ENCODE data around the gene RCOR1. TPM values are rescaled to one million over a fixed set of nuclear protein-coding genes. Genes with fewer than 3 reads are reported as not detected.

RCOR1 gene
- total RNA-seq, 1 experiment from 2014 or later = 21.9 TPM

DNA sequence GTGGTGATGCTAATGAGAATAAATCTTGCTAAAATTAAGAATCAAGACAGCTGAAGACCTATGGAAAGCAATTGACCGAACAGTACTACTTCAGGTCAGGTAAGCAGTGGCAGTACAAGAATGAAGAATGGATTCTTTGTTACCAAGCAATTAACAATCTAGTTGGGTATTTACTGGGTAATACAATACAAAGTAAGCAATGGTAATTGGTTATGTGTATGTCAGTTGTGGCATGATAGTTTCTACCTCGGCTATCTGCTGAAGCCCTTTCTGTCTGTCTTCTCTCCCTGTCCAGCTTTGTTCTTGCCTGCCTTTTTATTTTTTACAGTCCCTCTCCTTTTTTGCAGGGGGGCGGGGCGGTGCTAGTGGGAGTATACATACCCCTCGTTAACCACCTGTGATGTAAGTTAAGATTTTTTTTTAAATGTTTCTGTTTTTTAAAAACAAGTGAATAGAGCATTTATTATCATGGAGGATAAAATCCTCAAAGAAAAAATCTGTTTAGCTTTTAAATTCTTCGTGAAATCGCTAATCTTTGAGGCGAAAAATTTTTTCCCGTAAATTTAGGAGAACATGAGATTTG is 75.9 kb downstream of the RCOR1 start:
- Histone ChIP-seq H3K27ac (no peak overlapping the region), H3K9me3 (replicated peaks) (no peaks in the 10 kb centered on the region), H3K4me3 (no peak overlapping the region), H3K27me3 (replicated peaks) (no peaks in the 10 kb centered on the region), H3K4me1 (replicated peaks) (peaks cover 13% of the 10 kb centered on the region), H3K36me3 (no peaks in the 10 kb centered on the region; the same call in 1 of the 2 replicates)
- DNase-seq (ENCODE audit: low read depth in 1 of 2, low spot score in 2 of 2) = no peak

DNA sequence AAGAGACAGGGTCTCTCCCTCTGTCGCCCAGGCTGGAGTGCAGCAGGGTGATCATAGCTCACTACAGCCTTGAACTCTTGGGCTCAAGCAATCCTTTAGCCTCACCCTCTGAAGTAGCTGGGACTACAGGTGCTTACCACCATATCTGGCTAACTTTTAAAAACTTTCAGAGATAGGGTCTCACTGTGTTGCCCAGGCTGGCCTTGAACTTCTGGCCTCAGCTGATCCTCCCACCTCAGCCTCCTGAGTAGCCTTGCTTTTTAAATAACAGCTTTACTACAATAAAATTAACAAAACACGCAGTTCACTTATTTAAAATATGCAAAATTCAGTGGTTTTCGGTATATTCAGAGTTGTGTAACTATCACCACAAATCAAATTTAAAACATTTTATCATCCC is 79.0 kb downstream of the RCOR1 start:
- no peak for DNase-seq (ENCODE audit: low read depth in 1 of 2, low spot score in 2 of 2)
- Histone ChIP-seq H3K27ac (no peak overlapping the region), H3K27me3 (replicated peaks) (no peaks in the 10 kb centered on the region), H3K9me3 (replicated peaks) (no peaks in the 10 kb centered on the region), H3K36me3 (0 out of 2 replicates have a peak, but pooled peaks cover 11% of the 10 kb centered on the region), H3K4me3 (no peak overlapping the region), H3K4me1 (replicated peaks) (peaks cover 10% of the 10 kb centered on the region)

DNA sequence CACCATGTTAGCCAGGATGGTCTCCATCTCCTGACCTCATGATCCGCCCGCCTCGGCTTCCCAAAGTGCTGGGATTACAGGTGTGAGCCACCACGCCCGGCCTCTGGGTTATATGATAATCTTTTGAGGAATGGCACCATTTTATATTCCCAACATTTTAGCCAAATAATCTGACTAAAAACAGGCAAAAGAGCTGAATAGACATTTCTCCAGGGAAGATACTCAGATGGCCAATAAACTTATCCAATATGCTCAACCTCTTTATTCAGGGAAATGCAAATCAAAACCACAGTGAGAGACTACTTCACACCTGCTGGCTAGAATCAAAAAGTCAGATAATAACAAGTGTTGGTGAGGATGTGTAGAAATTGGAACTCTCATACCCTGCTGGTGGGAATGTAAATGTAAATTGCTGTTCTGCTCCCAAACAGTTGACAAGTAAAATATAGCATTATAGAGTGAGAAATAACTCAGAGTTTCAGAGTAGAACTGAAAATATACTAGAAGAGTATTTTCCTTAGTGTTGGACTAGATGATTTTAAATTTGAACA is 80.0 kb downstream of the RCOR1 start:
- Histone ChIP-seq H3K4me3 (no peak overlapping the region), H3K36me3 (0 out of 2 replicates have a peak, but pooled peaks cover 11% of the 10 kb centered on the region), H3K4me1 (replicated peaks) (peaks cover 5% of the 10 kb centered on the region; the same call in 1 of the 2 replicates), H3K27me3 (replicated peaks) (no peaks in the 10 kb centered on the region), H3K27ac (no peak overlapping the region), H3K9me3 (replicated peaks) (no peaks in the 10 kb centered on the region)
- DNase-seq (ENCODE audit: low read depth in 1 of 2, low spot score in 2 of 2) = no peak

DNA sequence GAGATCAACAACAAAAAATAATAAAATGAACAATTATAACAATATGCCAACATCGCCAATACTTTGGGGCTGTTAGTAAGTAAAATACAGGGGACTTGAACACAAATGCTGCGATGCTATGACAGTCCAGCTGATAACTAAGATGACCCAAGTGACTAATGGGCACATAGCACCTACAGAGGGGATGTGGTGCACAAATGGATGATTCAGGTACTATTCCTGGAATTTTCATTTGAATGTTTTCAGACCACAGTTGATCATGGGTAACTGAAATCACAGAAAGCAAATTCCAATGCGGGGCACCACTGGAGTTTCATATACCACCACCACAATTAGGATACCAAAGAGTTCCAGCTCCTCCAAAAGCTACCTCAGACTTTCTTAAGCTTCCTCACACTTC is 82.9 kb downstream of the RCOR1 start:
- Histone ChIP-seq H3K27me3 (replicated peaks) (no peaks in the 10 kb centered on the region), H3K4me3 (no peak overlapping the region), H3K9me3 (replicated peaks) (no peaks in the 10 kb centered on the region), H3K4me1 (replicated peaks) (peaks cover 5% of the 10 kb centered on the region; the same call in 1 of the 2 replicates), H3K27ac (no peak overlapping the region), H3K36me3 (0 out of 2 replicates have a peak, but pooled peaks cover 11% of the 10 kb centered on the region)
- DNase-seq (ENCODE audit: low read depth in 1 of 2, low spot score in 2 of 2) = no peak

DNA sequence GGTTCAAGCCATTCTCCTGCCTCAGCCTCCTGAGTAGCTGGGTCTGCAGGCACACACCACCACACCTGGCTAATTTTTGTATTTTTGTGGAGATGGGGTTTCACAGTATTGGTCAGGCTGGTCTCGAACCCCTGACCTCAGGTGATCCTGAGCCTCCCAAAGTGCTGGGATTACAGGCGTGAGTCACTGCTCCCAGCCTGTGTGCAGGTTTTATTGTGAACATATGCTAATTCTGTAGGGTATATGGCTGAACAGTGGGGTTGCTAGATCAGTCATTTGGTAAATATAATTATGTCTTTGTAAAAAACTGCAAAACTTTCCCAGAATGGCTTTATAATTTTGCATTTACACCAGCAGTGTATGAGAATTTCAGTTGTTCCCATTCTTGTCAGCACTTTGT is 85.9 kb downstream of the RCOR1 start:
- Histone ChIP-seq H3K27ac (no peak overlapping the region), H3K36me3 (peaks cover 21% of the 10 kb centered on the region), H3K4me3 (no peak overlapping the region), H3K4me1 (replicated peaks) (peaks cover 5% of the 10 kb centered on the region; the same call in 1 of the 2 replicates), H3K27me3 (replicated peaks) (no peaks in the 10 kb centered on the region), H3K9me3 (replicated peaks) (no peaks in the 10 kb centered on the region)
- DNase-seq (ENCODE audit: low read depth in 1 of 2, low spot score in 2 of 2) = no peak

DNA sequence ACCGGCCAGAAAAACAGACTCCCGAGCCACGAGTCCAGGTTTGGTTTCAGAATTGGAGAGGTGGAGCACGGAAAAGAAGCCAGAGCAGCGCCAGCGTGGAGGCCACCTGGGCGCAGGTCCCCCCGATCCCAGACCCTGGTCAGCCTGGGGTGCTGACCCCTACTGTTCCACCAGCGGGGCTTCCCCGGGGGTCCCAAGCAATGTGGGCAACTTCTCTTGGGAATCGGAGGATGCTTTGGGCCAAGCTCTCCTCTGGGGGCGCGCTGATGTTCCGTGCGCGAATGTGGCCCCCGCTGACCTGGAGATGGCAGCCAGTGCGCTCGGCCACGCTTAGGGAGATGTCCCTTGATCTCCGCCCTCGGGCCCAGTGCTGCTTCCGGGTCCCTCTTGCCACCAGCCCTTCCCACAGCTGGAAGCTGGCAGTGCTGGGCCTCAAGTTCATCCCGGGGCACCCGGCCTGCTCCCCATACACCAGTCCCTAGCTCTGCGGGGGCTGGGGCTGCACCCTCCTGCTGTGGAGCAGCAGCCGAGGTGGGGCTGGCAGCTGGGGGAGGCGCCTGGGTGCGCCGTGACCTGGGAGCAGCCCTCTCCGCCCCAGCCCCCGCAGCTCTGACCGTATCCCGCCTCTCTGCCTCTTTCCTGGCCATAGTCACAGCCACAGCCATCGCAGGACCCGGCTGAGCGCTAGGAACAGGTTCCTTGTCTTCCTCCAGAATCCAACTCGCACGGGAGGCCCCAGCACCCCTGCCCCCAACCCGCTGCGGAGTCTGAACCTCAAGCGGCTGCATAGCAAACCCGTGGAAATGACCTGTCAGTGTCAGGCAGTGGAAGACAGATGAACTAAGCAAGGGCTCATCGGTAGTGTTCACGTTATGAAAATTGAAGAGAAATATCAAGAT is 91.2 kb downstream of the RCOR1 start:
- no peaks in the 10 kb centered on the region for H3K9me3 ChIP-seq (replicated peaks)
- H3K27ac ChIP-seq = no peak overlapping the region
- H3K36me3 ChIP-seq = peaks cover 19% of the 10 kb centered on the region
- no peak for DNase-seq (ENCODE audit: low read depth in 1 of 2, low spot score in 2 of 2)
- no peaks in the 10 kb centered on the region for H3K27me3 ChIP-seq (replicated peaks)
- H3K4me3 ChIP-seq = no peak overlapping the region
- no peaks in the 10 kb centered on the region for H3K4me1 ChIP-seq (replicated peaks)

DNA sequence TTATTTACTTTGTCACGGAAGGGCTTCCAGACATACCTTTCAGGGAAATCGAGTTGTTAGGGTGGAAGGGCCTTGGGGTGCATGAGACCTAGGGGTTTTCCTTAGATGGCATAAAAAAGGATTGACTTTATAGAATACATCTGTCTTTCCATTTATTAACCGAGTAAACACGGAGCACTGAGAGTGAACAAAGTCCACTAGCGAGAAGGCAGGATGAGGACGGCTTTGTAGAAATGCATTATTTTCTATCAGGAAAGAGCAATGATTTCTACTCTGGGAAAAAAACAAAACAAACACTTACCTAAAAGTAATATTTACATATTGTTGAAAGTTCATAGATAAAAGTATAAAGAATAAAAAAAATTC is 91.8 kb downstream of the RCOR1 start:
- Histone ChIP-seq H3K27ac (no peak overlapping the region), H3K9me3 (replicated peaks) (no peaks in the 10 kb centered on the region), H3K36me3 (peaks cover 19% of the 10 kb centered on the region), H3K4me3 (no peak overlapping the region), H3K4me1 (replicated peaks) (no peaks in the 10 kb centered on the region), H3K27me3 (replicated peaks) (no peaks in the 10 kb centered on the region)
- DNase-seq (ENCODE audit: low read depth in 1 of 2, low spot score in 2 of 2) = no peak

DNA sequence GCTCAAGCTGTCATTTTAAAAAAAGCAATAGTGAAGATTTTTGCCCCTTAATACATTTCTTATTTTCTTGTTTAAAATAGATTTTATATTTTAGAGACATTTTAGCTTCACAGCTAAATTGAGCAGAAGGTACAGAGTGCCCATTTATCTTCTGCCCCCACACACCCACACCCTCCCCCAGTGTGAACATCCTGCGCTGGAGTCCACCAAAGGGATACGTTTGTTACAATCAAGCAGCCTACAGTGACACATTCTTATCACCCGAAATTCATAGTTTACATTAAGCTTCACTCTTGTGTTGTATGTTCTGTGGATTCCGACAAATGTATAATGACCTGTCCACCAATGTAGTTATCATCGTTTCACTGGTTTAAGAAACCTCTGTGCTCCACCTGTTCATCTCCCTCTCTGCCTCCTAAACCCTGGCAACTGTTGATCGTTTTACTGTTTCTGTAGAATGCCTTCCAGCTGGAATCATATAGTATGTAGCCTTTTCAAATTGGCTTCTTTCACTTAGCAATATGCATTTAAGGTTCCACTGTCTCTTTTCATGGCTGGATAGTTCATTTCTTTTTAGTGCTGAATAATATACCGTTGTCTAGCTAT is 93.8 kb downstream of the RCOR1 start:
- peaks cover 19% of the 10 kb centered on the region for H3K36me3 ChIP-seq
- no peaks in the 10 kb centered on the region for H3K27me3 ChIP-seq (replicated peaks)
- no peak overlapping the region for H3K4me3 ChIP-seq
- no peak overlapping the region for H3K27ac ChIP-seq
- no peak for DNase-seq (ENCODE audit: low read depth in 1 of 2, low spot score in 2 of 2)
- H3K9me3 ChIP-seq (replicated peaks) = no peaks in the 10 kb centered on the region
- no peaks in the 10 kb centered on the region for H3K4me1 ChIP-seq (replicated peaks)

DNA sequence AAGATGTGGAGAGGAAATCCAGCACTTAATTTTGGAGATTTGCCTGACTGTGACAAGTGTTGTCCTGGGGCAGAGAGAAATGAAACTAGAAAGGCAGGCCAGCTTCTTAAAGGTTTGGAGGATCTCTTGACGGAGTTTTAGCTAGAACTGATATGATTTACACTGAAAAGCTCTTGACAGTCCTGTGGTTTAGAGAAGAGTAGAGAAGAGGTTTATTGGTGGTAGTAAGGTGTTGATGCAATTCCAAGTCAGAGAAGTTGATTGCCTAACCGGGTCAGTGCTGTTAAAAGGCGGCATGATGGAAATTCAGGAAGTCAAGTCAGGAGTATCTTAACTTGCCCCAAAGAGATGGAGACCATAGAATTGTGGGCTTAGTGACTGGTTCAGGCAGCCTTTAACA is 95.8 kb downstream of the RCOR1 start:
- Histone ChIP-seq H3K4me1 (replicated peaks) (no peaks in the 10 kb centered on the region), H3K36me3 (peaks cover 11% of the 10 kb centered on the region), H3K9me3 (replicated peaks) (no peaks in the 10 kb centered on the region), H3K27me3 (replicated peaks) (no peaks in the 10 kb centered on the region), H3K4me3 (no peak overlapping the region), H3K27ac (no peak overlapping the region)
- no peak for DNase-seq (ENCODE audit: low read depth in 1 of 2, low spot score in 2 of 2)

DNA sequence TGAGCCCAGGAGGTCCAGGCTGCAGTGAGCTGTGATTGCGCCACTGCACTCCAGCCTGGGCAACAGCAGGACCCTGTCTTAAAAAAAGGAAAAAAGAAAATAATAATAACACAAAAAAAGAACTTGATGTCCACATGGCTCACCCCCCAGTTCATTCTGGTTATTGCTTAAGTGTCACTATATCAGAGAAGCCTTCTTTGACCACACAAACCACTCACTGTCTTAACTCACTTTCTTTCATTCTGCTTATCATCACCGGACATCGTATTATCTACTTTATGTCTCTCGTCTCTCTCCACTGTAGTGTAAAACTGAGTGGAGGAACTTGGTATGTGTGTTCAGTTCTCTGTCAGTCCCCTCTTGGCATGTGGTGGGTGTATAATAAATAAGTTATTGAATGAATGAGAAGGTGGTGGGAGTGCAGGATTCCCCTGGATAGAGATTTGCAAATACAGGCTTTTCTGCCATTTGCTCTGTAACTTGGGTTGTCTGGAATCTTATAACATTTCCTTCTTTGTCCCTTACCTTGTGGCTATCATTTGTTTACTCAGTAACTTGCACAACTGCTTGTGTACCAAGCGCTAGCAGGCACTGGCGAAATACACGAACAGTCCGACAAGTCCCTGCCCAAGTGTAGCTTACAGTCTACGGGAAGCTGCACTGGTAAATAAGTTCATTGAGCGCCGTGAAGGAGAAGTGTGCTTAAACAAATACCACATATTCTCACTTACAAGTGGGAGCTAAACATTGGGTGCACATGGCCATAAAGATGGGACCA is 98.2 kb downstream of the RCOR1 start:
- Histone ChIP-seq H3K27me3 (replicated peaks) (no peaks in the 10 kb centered on the region), H3K4me3 (no peak overlapping the region), H3K9me3 (replicated peaks) (no peaks in the 10 kb centered on the region), H3K4me1 (replicated peaks) (no peaks in the 10 kb centered on the region), H3K36me3 (no peaks in the 10 kb centered on the region; the same call in 1 of the 2 replicates), H3K27ac (no peak overlapping the region)
- no peak for DNase-seq (ENCODE audit: low read depth in 1 of 2, low spot score in 2 of 2)

DNA sequence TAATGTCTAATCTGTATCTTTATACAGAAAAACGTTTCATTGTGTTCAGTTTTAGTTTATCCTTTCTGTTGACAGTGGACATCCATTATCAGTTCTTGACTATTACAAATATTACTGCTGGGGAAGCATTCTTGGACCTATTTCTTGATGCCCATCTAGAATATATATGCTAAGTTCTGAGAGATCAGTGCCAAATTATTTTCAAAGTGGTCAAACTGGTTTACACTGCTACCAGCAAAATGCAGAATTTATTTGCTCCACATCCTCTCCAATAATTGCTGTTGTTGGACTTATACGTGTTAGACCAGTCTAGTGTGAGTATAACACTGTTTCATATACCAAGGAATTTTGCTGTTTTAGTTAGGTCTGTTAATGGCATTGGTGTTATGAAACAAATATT is 99.3 kb downstream of the RCOR1 start:
- H3K9me3 ChIP-seq (replicated peaks) = no peaks in the 10 kb centered on the region

DNA sequence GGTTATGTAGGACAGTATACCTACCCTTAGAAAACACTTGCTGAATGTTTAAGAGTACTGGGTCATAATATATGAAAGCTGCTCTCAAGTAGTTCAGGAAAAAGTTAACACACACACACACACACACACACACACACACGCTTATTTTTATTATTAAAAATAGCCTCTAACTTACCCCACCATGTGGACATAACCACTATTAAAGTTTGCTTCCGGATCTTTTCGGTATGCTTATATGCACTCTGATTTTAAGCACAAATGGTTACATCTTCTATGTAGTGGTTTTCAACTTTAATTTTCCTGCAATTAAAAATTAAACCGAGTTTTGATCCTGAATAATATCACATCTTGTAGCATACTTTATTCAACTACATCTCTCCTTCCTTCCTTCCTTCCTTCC is 99.9 kb downstream of the RCOR1 start:
- no peaks in the 10 kb centered on the region for H3K27me3 ChIP-seq (replicated peaks)
- no peak overlapping the region for H3K4me3 ChIP-seq
- H3K9me3 ChIP-seq (replicated peaks) = no peaks in the 10 kb centered on the region
- no peaks in the 10 kb centered on the region for H3K36me3 ChIP-seq
- H3K27ac ChIP-seq = no peak overlapping the region
- no peaks in the 10 kb centered on the region; the same call in 1 of the 2 replicates for H3K4me1 ChIP-seq (replicated peaks)
- DNase-seq (ENCODE audit: low read depth in 1 of 2, low spot score in 2 of 2) = no peak

More for the DNA sequence above, 99.3 kb downstream of the RCOR1 start:
- H3K4me1 ChIP-seq (replicated peaks) = no peaks in the 10 kb centered on the region
- H3K27ac ChIP-seq = no peak overlapping the region
- no peak overlapping the region for H3K4me3 ChIP-seq
- no peak for DNase-seq (ENCODE audit: low read depth in 1 of 2, low spot score in 2 of 2)
- no peaks in the 10 kb centered on the region for H3K36me3 ChIP-seq
- no peaks in the 10 kb centered on the region for H3K27me3 ChIP-seq (replicated peaks)

DNA sequence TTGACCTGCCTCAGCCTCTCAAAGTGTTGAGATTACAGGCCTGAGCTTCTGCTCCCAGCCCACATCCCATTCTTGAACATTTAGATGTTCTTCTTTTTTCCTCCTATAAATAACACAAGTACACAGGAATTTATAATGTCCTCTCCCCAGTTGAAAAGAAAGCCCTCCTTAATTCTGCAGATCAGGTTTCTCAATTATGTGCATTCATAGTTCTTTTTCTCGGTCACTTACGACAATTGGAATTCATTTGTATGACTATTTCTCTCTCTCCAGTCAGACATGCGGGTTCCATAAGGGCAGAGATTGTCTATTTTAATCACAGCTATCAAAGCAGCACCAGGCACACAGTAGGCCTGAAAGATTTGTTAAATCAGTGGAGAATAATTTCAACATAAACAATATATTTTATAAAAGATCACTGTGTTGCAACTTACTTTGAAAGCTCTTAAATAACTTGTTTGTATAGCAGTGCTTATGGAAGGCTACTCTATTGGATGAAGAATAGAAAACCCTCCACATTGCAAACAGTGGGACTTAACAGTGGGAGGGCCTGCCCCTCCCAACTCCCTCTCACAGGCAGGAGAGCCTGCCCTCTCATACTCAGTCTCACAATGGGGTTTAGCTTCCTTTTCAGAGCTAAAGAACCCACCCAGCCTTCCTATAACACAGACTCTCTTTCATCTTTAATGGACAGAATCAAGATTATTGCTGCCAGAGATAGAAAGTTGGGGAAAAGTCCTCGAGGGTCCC is 100.7 kb downstream of the RCOR1 start:
- H3K36me3 ChIP-seq = no peaks in the 10 kb centered on the region
- no peak overlapping the region for H3K27ac ChIP-seq
- H3K27me3 ChIP-seq (replicated peaks) = no peaks in the 10 kb centered on the region
- H3K4me1 ChIP-seq (replicated peaks) = no peaks in the 10 kb centered on the region; the same call in 1 of the 2 replicates
- H3K4me3 ChIP-seq = no peak overlapping the region
- no peaks in the 10 kb centered on the region for H3K9me3 ChIP-seq (replicated peaks)
- DNase-seq (ENCODE audit: low read depth in 1 of 2, low spot score in 2 of 2) = no peak
